ENCODE results near the gene DYSF.

GRCh38 chr2:71670430-71670795, 217.1 kb downstream of the DYSF start:
- TF ChIP-seq POLR2AphosphoS5 (IDR thresholded peaks at IDR 0.05; ENCODE audit: borderline replicate concordance, low read depth, low read length) (no peak), EZH2 (IDR thresholded peaks at IDR 0.05) (no peak)

Measured in SK-N-MC (cell line).